IMR-90 (cell line): ENCODE measurements around the gene SNCG. TPM values are rescaled to one million over a fixed set of nuclear protein-coding genes. Genes with fewer than 3 reads are reported as not detected.

Source experiments
- ATAC-seq: fragments of 200-7000 bp; cut with Tn5 transposase; 2 replicates; pipeline ENCODE4 v1.9.1; 2020; ENCODE audit warnings: low read depth, mild to moderate bottlenecking, moderate library complexity
- BruUV-seq: library from RNA; stranded (reverse); fragments of 400-500 nt; replicated peaks from 2 replicates; lab custom pipeline; 2021; lab: Mats Ljungman, UMichigan
- CTCF ChIA-PET: fragments of 300-600 bp; formaldehyde crosslinking; extraction: SDS; loops from one replicate; lab custom pipeline; 2021; ENCODE audit warnings: antibody characterized with exemption; lab: Yijun Ruan, JAX
- POLR2A ChIA-PET: fragments of 300-600 bp; sonication (Branson Sonifier 250); formaldehyde crosslinking; loops from one replicate; lab custom pipeline; 2022; ENCODE audit warnings: antibody characterized with exemption; ENCODE audit not compliant: unreplicated experiment; lab: Charles Lee
- DNase-seq: peaks from one replicate; pipeline ENCODE4 v3.0.0; 2013
- H2AFZ ChIP-seq: replicated peaks from 2 replicates; pipeline ENCODE3; 2013; ENCODE audit warnings: low read length, mild to moderate bottlenecking; ENCODE audit not compliant: poor library complexity
- H2AK5ac ChIP-seq: 2 replicates; pipeline ENCODE4 v1.6.1; 2013; ENCODE audit warnings: low read depth, low read length, inconsistent platforms
- H2AK9ac ChIP-seq: replicated peaks from 2 replicates; pipeline ENCODE3; 2013; ENCODE audit warnings: mild to moderate bottlenecking, low read depth, low read length, moderate library complexity; ENCODE audit not compliant: poor library complexity
- H2BK120ac ChIP-seq: 2 replicates; pipeline ENCODE4 v1.6.1; 2013; ENCODE audit warnings: low read depth, low read length, inconsistent platforms
- H2BK15ac ChIP-seq: 3 replicates; pipeline ENCODE4 v1.6.1; 2013; ENCODE audit warnings: low read depth, low read length, inconsistent platforms
- H2BK20ac ChIP-seq: 2 replicates; pipeline ENCODE4 v1.6.1; 2013; ENCODE audit warnings: low read depth, mild to moderate bottlenecking, inconsistent platforms, low read length, moderate library complexity
- H2BK5ac ChIP-seq: 2 replicates; pipeline ENCODE4 v1.6.1; 2013; ENCODE audit warnings: mild to moderate bottlenecking, low read depth, low read length, inconsistent platforms; ENCODE audit not compliant: poor library complexity, severe bottlenecking
- H3K14ac ChIP-seq: replicated peaks from 2 replicates; pipeline ENCODE4 v1.6.1; 2013; ENCODE audit warnings: low read depth, low read length, inconsistent platforms
- H3K18ac ChIP-seq: 2 replicates; pipeline ENCODE4 v1.6.1; 2013; ENCODE audit warnings: low read depth, low read length, control low read depth
- H3K23ac ChIP-seq: 2 replicates; pipeline ENCODE4 v1.6.1; 2013; ENCODE audit warnings: low read depth, low read length, inconsistent platforms
- H3K27ac ChIP-seq: 2 replicates; pipeline ENCODE4 v1.5.1; 2013; ENCODE audit warnings: mild to moderate bottlenecking, control low read depth, low read length; ENCODE audit not compliant: insufficient read depth
- H3K27me3 ChIP-seq: 2 replicates; pipeline ENCODE4 v1.6.1; 2013; ENCODE audit warnings: low read length; ENCODE audit not compliant: control insufficient read depth, insufficient read depth
- H3K36me3 ChIP-seq: 2 replicates; pipeline ENCODE4 v1.6.1; 2013; ENCODE audit warnings: low read length, mixed read lengths; ENCODE audit not compliant: control insufficient read depth, insufficient read depth
- H3K4ac ChIP-seq: 2 replicates; pipeline ENCODE4 v1.6.1; 2013; ENCODE audit warnings: low read depth, low read length, inconsistent platforms
- H3K4me1 ChIP-seq: 2 replicates; pipeline ENCODE4 v1.6.1; 2013; ENCODE audit warnings: low read length, mixed read lengths; ENCODE audit not compliant: control insufficient read depth, insufficient read depth
- H3K4me2 ChIP-seq: 2 replicates; pipeline ENCODE4 v1.6.1; 2013; ENCODE audit warnings: low read depth, mild to moderate bottlenecking, control low read depth, low read length, moderate library complexity
- H3K4me3 ChIP-seq: 2 replicates; pipeline ENCODE4 v1.5.1; 2013; ENCODE audit warnings: low read depth, mild to moderate bottlenecking, control low read depth, low read length, moderate library complexity; ENCODE audit not compliant: insufficient read depth
- H3K56ac ChIP-seq: 2 replicates; pipeline ENCODE4 v1.6.1; 2013; ENCODE audit warnings: low read length, inconsistent platforms; ENCODE audit not compliant: insufficient read depth; ENCODE audit errors: extremely low read depth
- H3K79me1 ChIP-seq, 2 experiments: 2 replicates each; pipeline ENCODE4 v1.6.1; 2013; ENCODE audit warnings: low read length in 2 of 2, inconsistent platforms in 1 of 2, low read depth in 1 of 2
- H3K9ac ChIP-seq: 2 replicates; pipeline ENCODE4 v1.6.1; 2013; ENCODE audit warnings: low read depth, low read length, control low read depth
- H3K9me1 ChIP-seq: 2 replicates; pipeline ENCODE4 v1.6.1; 2013; ENCODE audit warnings: low read length, inconsistent platforms; ENCODE audit not compliant: insufficient read depth
- H3K9me3 ChIP-seq: 2 replicates; pipeline ENCODE4 v1.6.1; 2013; ENCODE audit warnings: low read length; ENCODE audit not compliant: control insufficient read depth, insufficient read depth
- H4K20me1 ChIP-seq: 2 replicates; pipeline ENCODE4 v1.6.1; 2013; ENCODE audit warnings: low read length, inconsistent platforms; ENCODE audit not compliant: insufficient read depth
- H4K5ac ChIP-seq: 2 replicates; pipeline ENCODE4 v1.6.1; 2013; ENCODE audit warnings: mild to moderate bottlenecking, low read depth, low read length, control low read depth
- H4K8ac ChIP-seq, 2 experiments: 2 replicates each; pipeline ENCODE4 v1.6.1; 2013; ENCODE audit warnings: low read depth in 2 of 2, low read length in 2 of 2, control low read depth in 1 of 2, inconsistent platforms in 1 of 2
- H4K91ac ChIP-seq: 2 replicates; pipeline ENCODE4 v1.6.1; 2013; ENCODE audit warnings: low read depth, low read length, inconsistent platforms; ENCODE audit not compliant: insufficient read depth
- CEBPB ChIP-seq: IDR thresholded peaks from 2 replicates; pipeline ENCODE4 v1.6.1; 2012; ENCODE audit warnings: low read depth, low read length, improper control_type of control experiment
- CHD1 ChIP-seq: IDR thresholded peaks from 2 replicates; pipeline ENCODE4 v1.6.1; 2012; ENCODE audit warnings: low read depth, low read length, improper control_type of control experiment
- CTCF ChIP-seq: conservative IDR thresholded peaks from 2 replicates; pipeline ENCODE4 v1.5.1; 2012; ENCODE audit warnings: mild to moderate bottlenecking, low read depth, low read length, improper control_type of control experiment
- ELK1 ChIP-seq: fragments of 150-350 bp; IDR thresholded peaks from 2 replicates; pipeline ENCODE4 v1.6.1; 2016; ENCODE audit warnings: low read depth, mild to moderate bottlenecking, low read length, moderate library complexity, borderline replicate concordance
- FOS ChIP-seq: fragments of 150-350 bp; IDR thresholded peaks from 2 replicates; pipeline ENCODE4 v1.6.1; 2016; ENCODE audit warnings: low read depth, low read length
- MAFK ChIP-seq: IDR thresholded peaks from 2 replicates; pipeline ENCODE4 v1.6.1; 2012; ENCODE audit warnings: low read depth, low read length, improper control_type of control experiment
- MAZ ChIP-seq: IDR thresholded peaks from 2 replicates; pipeline ENCODE4 v1.6.1; 2012; ENCODE audit warnings: low read depth, mild to moderate bottlenecking, low read length, improper control_type of control experiment, moderate library complexity, borderline replicate concordance
- MXI1 ChIP-seq: IDR thresholded peaks from 2 replicates; pipeline ENCODE4 v1.6.1; 2012; ENCODE audit warnings: low read depth, mild to moderate bottlenecking, low read length, moderate library complexity, borderline replicate concordance
- NFE2L2 ChIP-seq: fragments of 150-350 bp; IDR thresholded peaks from 2 replicates; pipeline ENCODE4 v1.6.1; 2016; ENCODE audit warnings: low read depth, mild to moderate bottlenecking, low read length
- POLR2A ChIP-seq: IDR thresholded peaks from 2 replicates; pipeline ENCODE4 v1.6.1; 2012; ENCODE audit warnings: mild to moderate bottlenecking, low read depth, low read length
- RAD21 ChIP-seq: IDR thresholded peaks from 2 replicates; pipeline ENCODE4 v1.6.1; 2012; ENCODE audit warnings: low read length, improper control_type of control experiment
- RCOR1 ChIP-seq: IDR thresholded peaks from 2 replicates; pipeline ENCODE4 v1.6.1; 2012; ENCODE audit warnings: mild to moderate bottlenecking, low read length, improper control_type of control experiment; ENCODE audit not compliant: insufficient replicate concordance
- RFX5 ChIP-seq: IDR thresholded peaks from 2 replicates; pipeline ENCODE4 v1.8.0; 2012; ENCODE audit warnings: low read depth, mild to moderate bottlenecking, low read length, moderate library complexity
- SMC3 ChIP-seq: fragments of 150-350 bp; IDR thresholded peaks from 2 replicates; pipeline ENCODE4 v1.6.1; 2016; ENCODE audit warnings: low read depth, mild to moderate bottlenecking, antibody characterized with exemption, low read length, moderate library complexity
- USF2 ChIP-seq: fragments of 150-350 bp; IDR thresholded peaks from 2 replicates; pipeline ENCODE4 v1.6.1; 2017; ENCODE audit warnings: mild to moderate bottlenecking, antibody characterized with exemption, low read length, low read depth
- WGBS, 2 experiments: methylation state at CpG; one replicate each; pipeline versions ENCODE4 v1.1.5 to v1.1.7; 2013; ENCODE audit warnings: missing lambda C conversion rate in 2 of 2; ENCODE audit not compliant: insufficient read length in 1 of 2; ENCODE audit errors: extremely low coverage in 2 of 2; 5-methylcytosine and 5-hydroxymethylcytosine counted together
- dilution Hi-C: fragments of 300-500 bp; cut with HindIII; formaldehyde crosslinking; loops from one replicate; pipeline ENCODE4 v1.14.3; 2018; ENCODE audit warnings: low sequenced_read_pairs; ENCODE audit not compliant: unreplicated experiment
- in situ Hi-C: fragments of 300-500 bp; cut with MboI; formaldehyde crosslinking; loops from 3 replicates; pipeline ENCODE4 v1.14.3; 2019; ENCODE audit warnings: low sequenced_read_pairs, inconsistent platforms, mixed read lengths
- intact Hi-C: fragments of 100-400 bp; cut with micrococcal nuclease; formaldehyde crosslinking; loops from 2 replicates; pipeline ENCODE4 v1.10.0; 2022
- polyA plus RNA-seq, 3 experiments: library from polyadenylated mRNA; depleted of rRNA; stranded (reverse); fragments of >200 nt; gene quantifications; 2 replicates each; pipeline ENCODE4 v1.2.3, GENCODE V29; 2012; ENCODE audit warnings: low replicate concordance in 1 of 3
- total RNA-seq: library from RNA; depleted of rRNA; stranded (reverse); fragments of >200 nt; gene quantifications from 2 replicates; pipeline ENCODE4 v1.2.3, GENCODE V29; 2012

The SNCG gene
- total and polyA plus RNA-seq, 2 of the 4 experiments (the other 2 are of a cell fraction): 10.6 to 19.0 TPM

- in situ Hi-C loops: no loop called here
- Histone ChIP-seq H2BK120ac (no peak overlapping the region), H3K9ac (no peak overlapping the region), H3K27ac (no peak overlapping the region), H4K20me1 (no peaks in the 10 kb centered on the region), H2AK9ac (no peak overlapping the region), H3K27me3 (no peaks in the 10 kb centered on the region), H4K8ac (no peak overlapping the region), H3K4me2 (no peak overlapping the region), H2BK5ac (no peak overlapping the region), H3K23ac (no peak overlapping the region), H3K9me3 (no peaks in the 10 kb centered on the region), H4K91ac (no peak overlapping the region), H3K4ac (no peak overlapping the region), H2AFZ (no peak overlapping the region), H2BK20ac (no peak overlapping the region), H2BK15ac (no peak overlapping the region), H3K9me1 (peaks cover 12% of the 10 kb centered on the region), H3K4me1 (peaks cover 5% of the 10 kb centered on the region), H2AK5ac (0 out of 2 replicates have a peak overlapping the region, but pooled peaks have one; percentile 2), H4K5ac (no peak overlapping the region), H3K56ac (no peak overlapping the region), H3K79me1 (no peaks in the 10 kb centered on the region; a peak in 1 of 4 replicates), H3K36me3 (no peaks in the 10 kb centered on the region), H3K14ac (no peak overlapping the region), H3K4me3 (no peak overlapping the region), H3K18ac (no peak overlapping the region)
- dilution Hi-C loops: no loop called here
- TF ChIP-seq SMC3 (no peak), MXI1 (no peak), MAZ (no peak), RAD21 (no peak), NFE2L2 (no peak), CEBPB (no peak), POLR2A (no peak), FOS (no peak), USF2 (no peak), MAFK (no peak), ELK1 (no peak), RCOR1 (no peak), CHD1 (no peak), RFX5 (no peak), CTCF (no peak)
- DNase-seq (no peak), ATAC-seq (no peak)
- intact Hi-C loops: loop anchor here (2.0 kb wide), 2 partner anchors 155 to 245 kb away; no protein-coding TSS in a partner anchor
- no TSS peak for BruUV-seq
- POLR2A ChIA-PET: no interaction called here
- WGBS, 2 experiments: no CpG with 5 or more reads among the region's 2 CpGs
- CTCF ChIA-PET: interaction anchor here (0.9 to 1.6 kb wide), 5 partner anchors 12 to 244 kb away, joined by 3 to 4 read pairs (median 4); no protein-coding TSS in a partner anchor
Measured at GRCh38 chr10:86938260-86938659, 20.1 kb upstream of the SNCG start.
